Erythroblast (primary cell): Measurements from ENCODE around the gene CRHR2.

Experiments used
- GATA1 ChIP-seq: IDR thresholded peaks from 2 replicates; pipeline ENCODE4 v1.6.1; 2011; ENCODE audit warnings: low read depth, mild to moderate bottlenecking, control low read depth, low read length, moderate library complexity
- POLR2A ChIP-seq: IDR thresholded peaks from 2 replicates; pipeline ENCODE4 v1.6.1; 2011; ENCODE audit warnings: mild to moderate bottlenecking, low read length

- no peak for TF ChIP-seq POLR2A
- TF ChIP-seq GATA1: no peak
These were observed 20.3 kb downstream of the CRHR2 start for GRCh38 chr7:30661926-30662325.
